HG02970 (cell line): ENCODE results near the gene CLP1.
A peak's percentile ranks its signal among the peaks of the same experiment; 100 is the strongest.
"Not testable (repeated sequence)": the region's sequence is repeated elsewhere in the genome, so short reads cannot be mapped to it uniquely, and the experiment has no call there.

ENCODE experiments used
- ATAC-seq: cut with Tn5 transposase; IDR thresholded peaks from one replicate; pipeline ENCODE4 v1.9.1; 2021; ENCODE audit warnings: mild to moderate bottlenecking, moderate library complexity, moderate number of reproducible peaks; ENCODE audit not compliant: unreplicated experiment, low FRiP score

Gene CLP1

DNA sequence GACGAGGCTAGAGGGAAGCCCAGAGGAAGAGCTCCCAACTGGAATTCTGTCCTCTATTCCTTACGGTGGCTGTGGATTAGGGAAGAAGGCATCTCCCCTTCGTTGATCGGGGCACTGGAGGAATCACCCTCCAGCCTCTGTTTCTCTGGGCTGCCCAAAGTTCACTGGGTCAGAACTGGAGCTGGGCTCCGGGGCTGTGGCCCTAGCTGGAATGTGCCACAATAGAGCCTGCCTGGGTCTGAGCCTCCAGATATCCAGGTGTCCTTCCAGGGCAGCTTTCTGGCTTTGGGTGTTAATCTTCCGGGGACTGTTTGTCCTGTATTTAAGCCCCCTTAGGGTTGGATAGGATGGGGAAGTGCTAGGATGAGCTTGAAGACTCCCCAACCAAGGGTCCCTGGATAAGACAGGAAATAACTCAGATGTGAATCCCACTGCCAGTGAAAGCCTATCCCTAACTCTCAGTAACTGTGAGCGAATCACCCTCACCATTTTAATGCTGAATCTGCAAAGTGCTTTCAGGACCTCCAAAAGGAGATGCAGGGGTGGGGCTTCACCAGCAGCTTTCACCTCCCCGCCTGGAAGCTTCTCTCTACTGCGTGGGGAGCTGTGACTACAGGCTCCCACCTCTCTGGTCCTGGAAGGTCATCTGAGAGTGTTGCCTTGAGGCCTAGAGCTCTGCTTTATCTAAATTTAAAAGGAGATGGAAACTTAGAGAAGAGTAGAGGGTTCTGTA lies 17.3 kb upstream of the CLP1 start:
- no peak for ATAC-seq

DNA sequence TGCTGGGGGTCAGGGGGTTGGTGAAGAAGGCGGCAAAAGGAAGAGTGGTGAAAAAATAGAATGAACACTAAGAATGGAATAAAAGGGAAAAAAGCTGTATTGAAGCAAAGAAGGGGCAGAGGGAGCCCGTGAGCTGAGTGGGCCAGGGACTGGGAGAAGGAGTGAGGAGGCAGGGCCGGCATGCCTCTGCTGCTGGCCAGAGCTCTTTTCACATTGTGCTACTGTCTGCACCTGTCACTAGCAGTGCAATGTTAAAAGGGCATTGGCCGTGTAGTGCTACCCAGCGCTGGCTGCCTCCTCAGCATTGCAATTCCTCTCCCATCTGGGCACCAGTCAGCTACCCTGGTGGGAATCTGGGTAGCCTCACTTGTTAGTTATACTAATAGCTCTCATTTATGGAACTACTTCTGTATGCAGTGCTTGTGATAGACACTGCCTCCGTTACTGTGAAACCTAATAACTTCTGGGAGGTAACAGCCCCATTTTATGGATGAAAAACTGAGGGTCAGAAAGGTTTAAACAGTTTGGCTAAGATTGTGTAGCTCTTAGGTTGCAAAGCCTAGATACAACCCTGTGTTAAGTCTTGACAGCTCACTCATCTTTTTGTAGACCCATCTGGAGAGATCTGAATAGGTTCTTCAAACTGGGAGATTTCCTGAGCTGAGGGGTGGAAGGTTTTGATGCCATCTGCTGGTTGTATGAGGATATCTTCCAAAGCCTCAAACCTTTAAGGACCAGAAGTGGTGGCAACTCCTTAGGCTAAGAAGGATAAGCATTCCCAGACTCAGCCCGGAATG lies 16.4 kb upstream of the CLP1 start:
- ATAC-seq = no peak

DNA sequence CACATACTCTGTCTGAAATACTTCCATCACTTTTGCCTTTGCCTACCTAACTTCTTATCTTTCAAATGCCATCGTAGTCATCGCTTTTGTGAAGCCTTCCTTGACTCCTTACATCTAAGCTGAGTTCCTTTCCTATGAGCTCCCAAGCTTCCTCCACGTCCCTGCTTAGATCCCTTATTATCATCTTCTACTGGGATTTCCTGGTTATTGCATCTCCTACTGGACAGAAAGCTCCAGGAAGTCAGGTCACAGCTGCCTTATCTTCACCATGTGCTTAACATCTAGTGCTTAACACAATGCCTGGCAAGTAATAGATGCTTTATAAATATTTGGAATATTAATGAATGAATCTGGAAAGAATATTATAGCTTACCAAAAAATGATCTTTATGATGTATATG lies 13.8 kb upstream of the CLP1 start:
- ATAC-seq = no peak

GRCh38 chr11:57644748-57645688 lies 12.5 kb upstream of the CLP1 start:
- ATAC-seq = peak; percentile 53

GRCh38 chr11:57645689-57646085 lies 11.9 kb upstream of the CLP1 start:
- no peak for ATAC-seq

DNA sequence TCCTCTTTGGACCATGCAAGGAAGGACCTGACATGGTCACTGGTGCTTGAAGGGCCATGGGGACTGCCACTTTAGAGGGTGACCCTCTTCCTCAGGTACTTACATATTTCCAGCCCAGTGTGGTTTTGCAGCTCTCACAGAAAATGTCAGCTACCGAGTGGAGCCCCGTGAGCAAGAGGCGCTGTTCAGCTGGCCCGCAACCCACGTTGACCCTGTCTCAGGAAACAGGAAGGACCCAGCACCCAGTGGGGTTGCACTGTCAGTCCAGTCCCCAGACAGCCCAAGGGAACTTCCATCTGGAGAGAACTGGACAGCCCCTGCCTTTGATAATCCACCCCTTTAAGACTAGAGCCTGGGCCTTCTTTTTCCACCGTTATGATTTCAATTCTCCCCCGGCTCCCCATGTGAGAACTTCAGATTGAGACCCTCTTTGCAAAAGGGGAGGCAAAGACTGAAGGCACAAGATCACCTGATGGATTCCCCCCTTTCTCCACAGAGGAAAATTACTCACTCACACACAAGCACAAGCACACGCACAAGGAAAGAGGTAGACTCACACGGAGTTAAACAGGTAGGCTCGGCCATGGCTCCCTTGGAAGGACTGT lies 11.3 kb upstream of the CLP1 start:
- ATAC-seq = no peak

- ATAC-seq = no peak
Observed at GRCh38 chr11:57646799-57647303, 10.7 kb upstream of the CLP1 start.

DNA sequence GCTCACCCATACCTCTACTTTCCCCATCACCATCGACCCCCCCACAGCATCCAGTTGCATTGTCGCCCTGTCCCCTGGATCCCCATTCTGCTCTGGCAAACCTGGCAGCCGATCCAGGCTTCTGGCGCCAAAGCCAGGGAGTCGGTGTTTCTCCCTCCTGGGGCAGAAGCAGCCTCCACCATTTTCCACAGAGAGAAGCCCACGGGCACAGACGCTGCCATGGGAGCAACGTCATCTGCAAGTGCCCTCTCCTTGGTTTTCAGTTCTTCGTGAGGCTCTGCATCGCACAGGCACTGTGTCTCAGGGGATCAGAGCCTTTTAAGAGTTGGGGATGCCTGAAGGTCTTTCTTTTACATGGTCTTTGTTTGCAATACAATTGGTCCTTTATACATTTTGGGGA lies 10.2 kb upstream of the CLP1 start:
- ATAC-seq = no peak

GRCh38 chr11:57647960-57648800 lies 9.4 kb upstream of the CLP1 start:
- no peak for ATAC-seq

DNA sequence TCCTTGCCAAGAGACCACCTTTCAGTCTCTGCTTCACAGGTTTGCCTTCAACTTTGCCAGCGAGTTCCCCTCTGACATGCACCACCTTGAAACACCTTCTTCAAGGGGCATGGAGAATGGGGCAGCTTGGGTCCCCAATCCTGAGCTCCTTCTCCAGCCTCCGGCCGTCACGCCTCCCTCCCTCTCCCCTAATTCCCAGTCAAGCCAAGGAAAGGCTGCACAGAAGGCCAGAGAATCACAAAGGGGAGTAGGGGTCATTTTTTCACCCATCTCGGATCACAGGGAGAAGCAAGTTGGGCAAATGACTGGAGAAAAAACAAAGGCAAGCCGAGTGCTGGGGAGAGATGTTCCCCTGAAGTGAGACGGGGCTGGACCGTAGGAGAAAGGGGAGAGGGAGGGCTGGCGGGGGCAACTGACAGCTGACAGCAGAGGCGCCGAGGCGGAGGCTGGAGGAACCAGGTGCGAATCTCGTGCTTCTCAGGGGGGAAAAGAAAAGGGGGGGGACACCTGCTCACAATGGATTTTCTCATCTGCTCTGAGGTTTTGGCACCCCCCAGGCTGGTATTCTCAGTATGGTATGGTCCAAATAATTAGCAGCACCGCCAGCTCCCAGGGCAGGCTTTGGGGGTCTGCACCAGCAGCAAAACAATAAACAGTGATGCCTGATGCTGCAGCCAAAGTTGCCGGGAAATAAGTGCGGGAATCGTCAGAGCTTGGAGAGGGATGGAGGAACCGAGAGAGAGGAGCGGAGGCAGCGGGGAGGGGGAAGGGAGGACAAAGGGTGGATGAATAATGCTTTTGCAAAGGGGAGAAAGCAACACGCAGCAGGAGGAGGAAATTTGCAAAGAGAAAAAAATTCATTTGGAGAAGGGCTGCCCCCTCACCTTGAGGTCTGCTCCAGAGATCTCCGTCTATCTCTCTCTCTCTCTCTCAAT lies 8.5 kb upstream of the CLP1 start:
- ATAC-seq = no peak

DNA sequence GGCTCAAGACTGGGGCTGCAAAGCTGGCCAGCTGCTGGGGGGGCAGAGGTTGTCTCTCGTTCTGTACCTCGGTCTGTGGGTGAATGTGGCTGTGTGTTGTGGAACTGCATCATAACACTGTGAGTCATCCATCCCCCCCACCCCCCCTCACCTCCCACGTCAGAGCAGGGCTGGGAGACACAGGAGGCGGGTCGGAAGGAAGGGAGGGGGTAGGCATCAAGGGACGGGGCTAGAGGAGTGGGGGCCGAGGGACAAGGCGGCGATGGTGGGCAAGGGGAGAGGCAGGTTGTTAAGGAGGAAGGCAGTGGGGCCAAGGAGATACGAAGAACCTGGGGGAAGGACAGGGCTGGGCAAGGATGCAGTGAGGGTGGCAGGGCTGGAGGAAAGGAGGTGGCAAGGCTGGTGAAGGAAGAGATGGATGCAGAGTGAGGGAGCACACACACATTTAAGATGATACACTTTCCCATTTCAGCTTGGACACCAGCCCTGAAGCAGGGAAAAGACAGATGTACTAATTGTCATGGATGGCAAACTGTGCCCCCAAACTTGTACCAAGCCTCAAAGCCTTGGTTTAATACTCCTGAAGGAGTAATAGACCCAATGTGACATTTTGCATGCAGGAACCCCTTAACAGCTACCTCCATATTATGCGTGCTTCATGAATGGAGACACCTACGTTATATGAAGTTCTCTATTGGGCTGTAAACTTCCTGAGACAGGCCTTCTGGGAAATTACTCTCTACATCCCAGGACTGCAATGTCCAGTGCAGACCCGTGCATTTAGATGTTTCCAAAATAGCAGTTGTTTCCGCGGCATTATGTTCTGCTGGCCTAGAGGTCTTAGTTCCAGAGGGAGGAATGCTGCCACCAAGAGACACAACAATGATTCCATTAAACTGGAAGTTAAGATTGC lies 7.5 kb upstream of the CLP1 start, which contains the start of gene YPEL4:
Gene YPEL4 (minus strand): TSS at position 87 of the 913 bp plus-strand sequence. CDS start 2,805 bp downstream, outside the sequence.
- ATAC-seq = no peak

DNA sequence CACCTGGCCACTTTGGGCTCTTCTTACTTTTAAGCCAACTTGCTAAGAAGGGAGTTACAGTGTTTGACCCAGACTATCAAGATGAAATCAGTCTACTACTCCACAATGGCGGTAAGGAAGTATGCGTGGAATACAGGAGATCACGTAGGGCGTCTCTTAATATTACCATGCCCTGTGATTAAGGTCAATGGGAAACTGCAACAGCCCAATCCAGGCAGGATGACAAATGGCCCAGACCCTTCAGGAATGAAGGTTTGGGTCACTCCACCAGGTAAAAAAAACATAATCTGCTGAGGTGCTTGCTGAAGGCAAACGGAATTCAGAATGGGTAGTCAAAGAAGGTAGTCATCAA lies 6.8 kb upstream of the CLP1 start:
- no peak for ATAC-seq

DNA sequence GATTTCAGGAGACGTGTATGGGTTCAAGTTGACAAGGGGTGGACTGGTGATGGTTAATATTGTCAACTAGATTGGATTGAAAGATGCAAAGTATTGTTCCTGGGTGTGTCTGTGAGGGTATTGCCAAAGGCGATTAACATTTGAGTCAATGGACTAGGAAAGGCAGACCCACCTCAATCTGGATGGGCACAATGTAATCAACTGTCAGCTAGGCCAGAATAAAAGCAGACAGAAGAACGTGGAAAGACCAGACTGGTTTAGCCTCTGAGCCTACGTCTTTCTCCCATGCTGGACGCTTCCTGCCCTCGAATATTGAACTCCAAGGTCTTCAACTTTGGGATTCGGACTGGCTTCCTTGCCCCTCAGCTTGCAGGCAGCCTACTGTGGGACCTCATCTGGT lies 6.2 kb upstream of the CLP1 start:
- ATAC-seq = no peak

DNA sequence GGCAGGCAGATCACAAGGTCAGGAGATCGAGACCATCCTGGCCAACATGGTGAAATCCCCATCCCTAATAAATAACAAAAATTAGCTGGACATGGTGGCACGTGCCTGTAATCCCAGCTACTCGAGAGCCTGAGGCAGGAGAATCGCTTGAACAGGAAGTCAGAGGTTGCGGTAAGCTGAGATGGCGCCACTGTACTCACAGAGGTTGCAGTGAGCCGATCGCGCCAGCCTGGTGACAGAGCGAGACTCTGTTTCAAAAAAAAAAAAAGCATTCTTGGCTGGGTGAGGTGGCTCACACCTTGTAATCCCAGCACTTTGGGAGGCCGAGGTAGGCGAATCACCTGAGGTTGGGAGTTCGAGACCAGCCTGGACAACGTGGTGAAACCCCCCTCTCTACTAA lies 5.3 kb upstream of the CLP1 start:
- ATAC-seq = not testable (repeated sequence)

- ATAC-seq = no peak
Observed at GRCh38 chr11:57652662-57653061, 4.9 kb upstream of the CLP1 start.

DNA sequence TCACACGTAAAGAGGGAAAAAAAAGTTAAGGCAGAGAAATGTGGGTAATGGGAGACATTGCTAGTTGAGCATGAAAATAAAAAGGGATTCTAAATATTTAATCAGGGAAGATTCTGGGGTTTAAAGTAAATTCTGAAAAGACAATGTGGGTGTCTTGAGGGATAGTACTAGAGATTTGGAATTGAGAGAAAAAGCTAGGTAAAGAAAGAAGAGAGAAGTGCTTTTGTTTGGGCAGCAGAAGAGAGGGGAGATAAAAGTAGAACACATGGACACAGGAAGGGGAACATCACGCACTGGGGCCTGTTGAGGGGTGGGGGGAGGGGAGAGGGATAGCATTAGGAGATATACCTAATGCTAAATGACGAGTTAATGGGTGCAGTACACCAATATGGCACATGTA lies 4.4 kb upstream of the CLP1 start:
- ATAC-seq = no peak

DNA sequence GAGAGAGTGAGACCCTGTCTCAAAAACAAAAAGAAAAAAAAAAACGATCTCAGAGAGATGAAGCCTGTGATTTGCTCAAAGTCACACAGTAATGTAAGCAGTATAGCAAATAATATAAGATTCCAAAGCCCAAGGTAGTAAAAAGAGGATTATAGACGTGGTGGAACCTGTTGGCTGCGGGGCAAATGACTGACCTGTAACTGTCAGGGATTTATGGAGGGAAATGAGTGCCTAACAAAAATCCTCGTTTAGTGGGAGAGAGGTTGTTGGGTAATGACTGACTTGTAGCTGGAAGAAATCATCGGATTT lies 723 bp upstream of the CLP1 start:
- no peak for ATAC-seq

DNA sequence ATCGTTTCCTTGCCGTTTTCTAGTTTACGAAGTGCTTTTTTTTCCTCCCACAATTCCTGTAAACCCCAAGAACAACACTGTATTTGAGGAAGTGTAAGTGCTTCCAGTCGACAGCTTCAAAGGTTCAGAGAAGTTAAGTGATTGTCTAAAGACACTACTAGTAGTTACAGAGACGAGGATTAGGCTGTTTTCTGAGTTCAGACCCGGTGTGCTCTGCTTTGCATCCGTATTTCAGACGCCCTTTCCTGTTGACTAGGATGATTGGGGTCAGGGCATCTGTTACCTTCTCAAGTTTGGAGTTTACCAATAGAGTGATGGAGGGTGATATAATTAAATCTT lies 430 bp downstream of the CLP1 start:
- ATAC-seq = no peak
